Lung (tissue), 12 donors: ENCODE measurements around the gene TACR1. TPM values are rescaled to one million over a fixed set of nuclear protein-coding genes. Genes with fewer than 3 reads are reported as not detected.

Experiments
- ATAC-seq: fragments of 200-7000 bp; cut with Tn5 transposase; one replicate; pipeline ENCODE4 v1.9.1; 2020; ENCODE audit warnings: moderate number of reproducible peaks; ENCODE audit not compliant: insufficient read depth, low FRiP score
- DNase-seq, 3 donors: peaks; one replicate each; pipeline ENCODE4 v3.0.0-alpha.2; 2013 to 2017
- H3K27ac ChIP-seq, 2 donors: one replicate each; pipeline ENCODE4 v1.5.1; 2013; ENCODE audit warnings: mild to moderate bottlenecking in 2 of 2, moderate library complexity in 2 of 2, control low read depth in 1 of 2, inconsistent platforms in 1 of 2, low read depth in 1 of 2, low read length in 1 of 2
- H3K27me3 ChIP-seq, 3 donors: one replicate each; pipeline ENCODE4 v1.5.1; 2013; ENCODE audit warnings: low read length in 2 of 3; ENCODE audit not compliant: control insufficient read depth in 3 of 3, insufficient read depth in 3 of 3
- H3K36me3 ChIP-seq, 4 donors: one replicate each; pipeline ENCODE4 v1.5.1; 2013; ENCODE audit warnings: low read length in 4 of 4, mild to moderate bottlenecking in 1 of 4, moderate library complexity in 1 of 4; ENCODE audit not compliant: control insufficient read depth in 4 of 4, insufficient read depth in 4 of 4
- H3K4me1 ChIP-seq, 5 donors: one replicate each; pipeline ENCODE4 v1.5.1; 2013; ENCODE audit warnings: low read length in 5 of 5, mild to moderate bottlenecking in 2 of 5, moderate library complexity in 1 of 5; ENCODE audit not compliant: control insufficient read depth in 5 of 5, insufficient read depth in 5 of 5
- H3K4me3 ChIP-seq: one replicate; pipeline ENCODE4 v1.5.1; 2013; ENCODE audit warnings: mild to moderate bottlenecking, control low read depth, moderate library complexity
- H3K9ac ChIP-seq, 2 donors: one replicate each; pipeline ENCODE4 v1.5.1; 2013; ENCODE audit warnings: low read length in 2 of 2, control low read depth in 1 of 2; ENCODE audit not compliant: insufficient read depth in 1 of 2
- H3K9me3 ChIP-seq, 4 donors: one replicate each; pipeline ENCODE4 v1.5.1; 2013; ENCODE audit warnings: low read length in 3 of 4, mild to moderate bottlenecking in 1 of 4, moderate library complexity in 1 of 4; ENCODE audit not compliant: control insufficient read depth in 4 of 4, insufficient read depth in 3 of 4
- WGBS, 2 donors: extraction: QIAGEN DNeasy Blood & Tissue Kit; methylation state at CpG; one replicate each; pipeline ENCODE4 v1.1.7; 2013; 5-methylcytosine and 5-hydroxymethylcytosine counted together
- polyA plus RNA-seq, 2 donors: library from polyadenylated mRNA; stranded (reverse); fragments of 200-250 nt; gene quantifications; one replicate each; pipeline ENCODE4 v1.2.1, GENCODE V29; 2013
- total RNA-seq, 2 donors: library from RNA; depleted of rRNA in 1 of 2; stranded (reverse); fragments of >200 nt in 1 of 2; gene quantifications; one replicate each; pipeline ENCODE4 v1.2.1, GENCODE V29; 2014 to 2021
- TF ChIP-seq, protein P1 (sequence below): IDR thresholded peaks from 2 replicates; pipeline ENCODE4 v1.5.1; 2012; ENCODE audit warnings: mild to moderate bottlenecking; ENCODE audit errors: control extremely low read depth, extremely low read depth
- donor health status: control.
- donor health status: control.
- donor health status: Bipolar disorder and iron deficiency.
- donor health status: healthy.
- donor health status: DM: yes; HTN: yes; CAD: no.

The TACR1 gene
- total and polyA plus RNA-seq, 4 donors: 0.33 to 1.6 (median 0.59) TPM

DNA sequence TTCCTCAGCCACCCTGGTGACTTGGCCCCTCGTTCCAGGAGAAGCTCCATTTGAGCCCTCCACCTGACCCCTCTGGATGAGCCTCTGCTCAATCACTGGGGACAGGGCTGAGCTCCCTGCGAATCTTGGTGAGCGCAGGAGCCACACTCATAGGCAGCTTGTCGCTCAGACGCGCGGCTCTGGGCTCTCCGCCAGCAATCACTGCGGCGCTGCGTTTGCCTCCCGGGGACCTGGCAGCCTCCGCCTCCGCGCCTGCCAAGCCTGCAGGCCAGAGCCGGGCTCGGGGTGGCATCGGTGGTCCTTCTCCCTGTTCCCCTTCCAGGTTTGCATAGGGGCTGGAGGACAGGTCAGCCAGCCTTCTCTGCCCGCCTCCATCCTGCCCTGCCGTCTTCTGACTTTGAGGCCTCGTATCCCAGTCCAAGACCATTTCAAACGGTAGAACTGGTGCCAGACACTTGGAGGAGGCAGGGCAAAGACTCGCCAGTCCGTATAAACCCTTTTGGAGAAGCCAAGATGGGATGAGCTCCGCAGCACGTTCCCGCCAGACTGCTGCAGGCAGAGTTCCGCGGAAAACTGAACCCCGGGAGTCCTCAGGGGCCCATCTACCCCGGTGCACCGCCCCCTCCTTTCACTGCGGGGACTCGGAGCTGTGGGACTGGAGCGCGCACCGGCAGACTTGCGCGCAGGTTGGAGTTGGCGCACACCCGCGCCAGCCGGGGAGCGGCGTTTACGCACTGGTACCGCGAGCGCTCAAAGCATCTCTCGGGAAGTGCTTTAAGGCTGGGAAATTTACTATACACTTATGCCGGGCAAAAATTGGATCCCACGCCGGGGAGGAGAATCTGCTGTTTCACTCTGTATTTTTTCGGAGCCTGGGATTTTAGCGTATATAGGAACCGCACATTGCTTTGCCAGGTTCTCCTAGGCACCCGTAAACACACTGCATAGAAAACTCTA is 1.1 kb upstream of the TACR1 start:
- DNase-seq: peak; percentile 71 to 81 (median 80)
- no peak overlapping the region for H3K27ac ChIP-seq
- peaks cover 0 to 20% (median 6%) of the 10 kb centered on the region in 5 donors for H3K4me1 ChIP-seq
- H3K9ac ChIP-seq: no peak overlapping the region
- H3K27me3 ChIP-seq: peaks cover 2 to 47% (median 8%) of the 10 kb centered on the region in 3 donors
- TF ChIP-seq, protein P1, sequence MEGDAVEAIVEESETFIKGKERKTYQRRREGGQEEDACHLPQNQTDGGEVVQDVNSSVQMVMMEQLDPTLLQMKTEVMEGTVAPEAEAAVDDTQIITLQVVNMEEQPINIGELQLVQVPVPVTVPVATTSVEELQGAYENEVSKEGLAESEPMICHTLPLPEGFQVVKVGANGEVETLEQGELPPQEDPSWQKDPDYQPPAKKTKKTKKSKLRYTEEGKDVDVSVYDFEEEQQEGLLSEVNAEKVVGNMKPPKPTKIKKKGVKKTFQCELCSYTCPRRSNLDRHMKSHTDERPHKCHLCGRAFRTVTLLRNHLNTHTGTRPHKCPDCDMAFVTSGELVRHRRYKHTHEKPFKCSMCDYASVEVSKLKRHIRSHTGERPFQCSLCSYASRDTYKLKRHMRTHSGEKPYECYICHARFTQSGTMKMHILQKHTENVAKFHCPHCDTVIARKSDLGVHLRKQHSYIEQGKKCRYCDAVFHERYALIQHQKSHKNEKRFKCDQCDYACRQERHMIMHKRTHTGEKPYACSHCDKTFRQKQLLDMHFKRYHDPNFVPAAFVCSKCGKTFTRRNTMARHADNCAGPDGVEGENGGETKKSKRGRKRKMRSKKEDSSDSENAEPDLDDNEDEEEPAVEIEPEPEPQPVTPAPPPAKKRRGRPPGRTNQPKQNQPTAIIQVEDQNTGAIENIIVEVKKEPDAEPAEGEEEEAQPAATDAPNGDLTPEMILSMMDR: no peak
- H3K36me3 ChIP-seq: no peaks in the 10 kb centered on the region
- peak; percentile 68 for ATAC-seq
- no peak overlapping the region for H3K4me3 ChIP-seq
- peaks cover 0 to 2% (median 0%) of the 10 kb centered on the region in 4 donors for H3K9me3 ChIP-seq
- WGBS, 2 donors: 0 to 1% methylated on average over 55 to 57 of the region's 57 CpGs

DNA sequence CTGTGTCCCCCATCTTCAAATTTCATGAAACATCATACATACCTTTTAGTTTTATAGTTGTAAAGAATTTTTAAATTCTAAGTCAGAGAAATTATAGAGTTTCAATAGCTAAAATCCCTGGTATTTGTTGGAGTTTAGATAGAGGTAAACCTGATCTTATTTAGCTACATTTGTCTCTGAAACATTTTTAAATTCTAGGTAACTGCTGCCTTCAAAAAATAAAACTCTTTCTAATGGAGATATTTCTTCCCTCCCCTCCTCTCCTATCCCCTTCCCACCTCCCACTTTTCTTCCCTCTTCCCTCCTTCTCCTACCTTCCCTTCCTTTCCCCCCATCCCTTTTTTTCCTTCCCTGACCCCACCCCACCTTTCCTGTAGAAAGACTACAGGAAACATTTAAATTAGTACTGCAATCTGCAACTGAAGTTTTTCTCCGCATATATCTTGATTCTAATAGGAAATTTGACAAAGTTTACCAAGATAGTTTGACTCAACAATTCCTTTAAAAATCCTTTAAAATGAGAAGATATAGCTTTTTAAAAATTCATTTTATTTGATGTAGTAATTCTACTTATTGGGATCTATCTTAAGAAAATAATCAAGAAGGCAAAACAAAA is 4.1 kb downstream of the TACR1 start:
- ATAC-seq (no peak), DNase-seq (no peak)
- Histone ChIP-seq H3K27ac (no peak overlapping the region), H3K9me3 (peaks cover 0 to 2% (median 0%) of the 10 kb centered on the region in 4 donors), H3K9ac (no peak overlapping the region), H3K4me3 (no peak overlapping the region), H3K4me1 (peaks cover 0 to 13% (median 3%) of the 10 kb centered on the region in 5 donors), H3K27me3 (peaks cover 0 to 37% (median 5%) of the 10 kb centered on the region in 3 donors), H3K36me3 (no peaks in the 10 kb centered on the region)
- WGBS, 2 donors: 85 to 91% methylated on average over 1 of the region's 1 CpG
- TF ChIP-seq, protein P1: no peak

DNA sequence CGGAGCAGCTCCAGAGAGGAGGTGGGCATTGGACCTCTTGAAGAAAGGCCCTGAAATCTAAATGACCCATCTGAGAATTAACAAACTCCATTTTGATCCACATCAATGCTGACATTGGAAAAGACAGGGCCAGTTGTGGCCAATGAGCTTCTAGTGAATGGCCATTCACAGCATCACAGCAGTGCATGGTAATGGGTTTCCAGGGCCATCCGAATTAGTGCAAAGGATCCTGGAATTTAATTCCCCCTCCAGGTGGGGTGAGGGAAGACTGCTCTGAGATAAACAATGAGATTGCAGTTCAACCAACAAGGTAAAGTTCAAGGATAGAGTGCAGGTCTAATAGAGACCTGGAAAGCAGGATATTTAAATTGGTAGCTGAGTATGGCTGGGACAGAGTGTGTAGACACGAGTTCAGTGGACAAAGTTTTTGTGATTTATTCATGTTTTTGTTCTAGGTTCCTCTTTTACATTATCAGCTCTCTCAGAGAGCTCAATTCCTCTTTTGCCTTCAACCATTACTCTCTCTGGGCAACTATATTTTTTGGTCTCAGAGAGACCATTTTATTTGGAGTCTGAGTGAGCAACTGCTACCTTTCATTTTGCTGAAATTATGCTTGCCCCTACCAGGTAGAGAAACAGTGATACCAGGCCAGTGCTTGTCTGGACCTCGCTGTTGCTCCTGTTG is 5.0 kb downstream of the TACR1 start:
- no peaks in the 10 kb centered on the region for H3K36me3 ChIP-seq
- no peak overlapping the region for H3K4me3 ChIP-seq
- no peak overlapping the region for H3K9ac ChIP-seq
- 75 to 76% methylated on average over 4 of the region's 4 CpGs for WGBS, 2 donors
- no peak overlapping the region for H3K27ac ChIP-seq
- TF ChIP-seq, protein P1: no peak
- H3K27me3 ChIP-seq: peaks cover 0 to 29% (median 5%) of the 10 kb centered on the region in 3 donors
- DNase-seq (no peak), ATAC-seq (no peak)
- H3K4me1 ChIP-seq: peaks cover 0 to 4% (median 0%) of the 10 kb centered on the region in 5 donors
- peaks cover 0 to 2% (median 0%) of the 10 kb centered on the region in 4 donors for H3K9me3 ChIP-seq
